A673 (cell line): Measurements from ENCODE around the gene HLA-B.

ENCODE experiments used
- CTCF ChIP-seq: fragments of 300-800, 200-600 bp; sonication (generic); conservative IDR thresholded peaks from 2 replicates; pipeline ENCODE4 v1.5.1; 2017; ENCODE audit warnings: low read depth, mild to moderate bottlenecking, antibody characterized with exemption, low read length, moderate library complexity, mixed read lengths
- EZH2 ChIP-seq: fragments of 200-600 bp; sonication (generic); IDR thresholded peaks from 2 replicates; pipeline ENCODE4 v1.6.1; 2017; ENCODE audit warnings: borderline replicate concordance, low read depth, mild to moderate bottlenecking, mixed read lengths, antibody characterized with exemption, low read length; ENCODE audit not compliant: poor library complexity, severe bottlenecking

- no peak for TF ChIP-seq CTCF
- no peak for TF ChIP-seq EZH2
Observed at GRCh38 chr6:31397901-31398525, 41.0 kb upstream of the HLA-B start.
